Endothelial cell of umbilical vein (primary cell): Measurements from ENCODE around the gene FBXO22. TPM values are rescaled to one million over a fixed set of nuclear protein-coding genes. Genes with fewer than 3 reads are reported as not detected.

Experiments
- BruUV-seq: library from RNA; stranded (reverse); fragments of 400-500 nt; replicated peaks from 2 replicates; lab custom pipeline; 2021; lab: Mats Ljungman, UMichigan
- CTCF ChIA-PET: fragments of 300-600, 350-600 bp; sonication (Branson Sonifier 250); formaldehyde crosslinking; loops from one replicate; lab custom pipeline; 2021; ENCODE audit warnings: antibody characterized with exemption, inconsistent platforms; lab: Charles Lee
- POLR2A ChIA-PET: fragments of 300-600, 350-600 bp; sonication (Branson Sonifier 250); formaldehyde crosslinking; loops from one replicate; lab custom pipeline; 2021; ENCODE audit warnings: antibody characterized with exemption, inconsistent platforms; lab: Charles Lee
- DNase-seq: peaks from one replicate; pipeline ENCODE4 v3.0.0-alpha.2; 2011; ENCODE audit warnings: low read depth, low spot score
- FAIRE-seq: peaks from 2 replicates; lab custom pipeline; 2011; peaks lifted over from hg19 to GRCh38; lab: Jason Lieb, UNC
- H2AFZ ChIP-seq: 2 replicates; pipeline ENCODE4 v1.6.0; 2012; ENCODE audit warnings: low read depth, low read length, control low read depth, inconsistent platforms
- H3K27ac ChIP-seq: 2 replicates; pipeline ENCODE4 v1.5.1; 2011; ENCODE audit warnings: low read depth, mild to moderate bottlenecking, control low read depth, low read length, moderate library complexity; ENCODE audit not compliant: insufficient read depth
- H3K27me3 ChIP-seq, 2 experiments: 2 replicates each; pipeline versions ENCODE4 v1.6.0 to v1.6.1; 2011; ENCODE audit warnings: low read length in 2 of 2, mixed read lengths in 1 of 2; ENCODE audit not compliant: control insufficient read depth in 2 of 2, insufficient read depth in 2 of 2
- H3K36me3 ChIP-seq, 2 experiments: 2 replicates in 1 of 2; 3 replicates in 1 of 2; pipeline ENCODE4 v1.5.1; 2011; ENCODE audit warnings: low read length in 2 of 2, mild to moderate bottlenecking in 1 of 2, moderate library complexity in 1 of 2; ENCODE audit not compliant: control insufficient read depth in 2 of 2, insufficient read depth in 2 of 2; ENCODE audit errors: extremely low read depth in 1 of 2
- H3K4me1 ChIP-seq: 3 replicates; pipeline ENCODE4 v1.5.1; 2011; ENCODE audit warnings: mild to moderate bottlenecking, low read length; ENCODE audit not compliant: control insufficient read depth, insufficient read depth; ENCODE audit errors: extremely low read depth
- H3K4me2 ChIP-seq: 2 replicates; pipeline ENCODE4 v1.6.1; 2011; ENCODE audit warnings: low read length, control low read depth, mixed read lengths; ENCODE audit not compliant: insufficient read depth
- H3K4me3 ChIP-seq, 3 experiments: fragments of 200-600 bp in 1 of 3; sonication (generic), shearing (Covaris generic) in 1 of 3; replicated peaks in 1 of 3; 2 replicates each; pipeline ENCODE4 v1.5.1; 2011 to 2016; ENCODE audit warnings: control low read depth in 3 of 3, low read length in 3 of 3, mild to moderate bottlenecking in 2 of 3, inconsistent platforms in 1 of 3, low read depth in 1 of 3, moderate library complexity in 1 of 3; ENCODE audit not compliant: insufficient read depth in 1 of 3
- H3K79me2 ChIP-seq: 2 replicates; pipeline ENCODE4 v1.6.0; 2012; ENCODE audit warnings: low read length, inconsistent platforms; ENCODE audit not compliant: control insufficient read depth, insufficient read depth
- H3K9ac ChIP-seq: replicated peaks from 2 replicates; pipeline ENCODE3; 2011; ENCODE audit warnings: low read length, control low read depth; ENCODE audit not compliant: insufficient read depth; ENCODE audit errors: extremely low read depth
- H3K9me1 ChIP-seq: replicated peaks from 3 replicates; pipeline ENCODE4 v1.6.0; 2011; ENCODE audit warnings: mild to moderate bottlenecking, low read length; ENCODE audit not compliant: control insufficient read depth, insufficient read depth; ENCODE audit errors: extremely low read depth
- H3K9me3 ChIP-seq: replicated peaks from 2 replicates; pipeline ENCODE4 v1.5.1; 2012; ENCODE audit warnings: low read length, inconsistent platforms; ENCODE audit not compliant: control insufficient read depth, insufficient read depth
- H4K20me1 ChIP-seq: replicated peaks from 2 replicates; pipeline ENCODE3; 2011; ENCODE audit warnings: mild to moderate bottlenecking, low read length; ENCODE audit not compliant: control insufficient read depth, insufficient read depth; ENCODE audit errors: extremely low read depth
- CTCF ChIP-seq, 2 donors: IDR thresholded peaks; 1 replicate in 1 of 2; 2 replicates in 1 of 2; pipeline ENCODE4 v1.5.1; 2011; ENCODE audit warnings: low read length in 2 of 2, mild to moderate bottlenecking in 2 of 2, moderate library complexity in 2 of 2, control low read depth in 1 of 2, inconsistent platforms in 1 of 2, low read depth in 1 of 2; ENCODE audit not compliant: insufficient read depth in 1 of 2; ENCODE audit errors: extremely low read depth in 1 of 2
- EZH2 ChIP-seq: IDR thresholded peaks from 2 replicates; pipeline ENCODE4 v1.6.1; 2012; ENCODE audit warnings: borderline replicate concordance, low read depth, mild to moderate bottlenecking, moderate library complexity, low read length, inconsistent platforms; ENCODE audit not compliant: severe bottlenecking
- FOS ChIP-seq: IDR thresholded peaks from 2 replicates; pipeline ENCODE4 v1.6.1; 2011; ENCODE audit warnings: mild to moderate bottlenecking, low read length, moderate library complexity, borderline replicate concordance; ENCODE audit not compliant: insufficient read depth
- GATA2 ChIP-seq: IDR thresholded peaks from 2 replicates; pipeline ENCODE4 v1.7.0; 2011; ENCODE audit warnings: low read depth, mild to moderate bottlenecking, moderate library complexity, mixed read lengths, low read length; ENCODE audit not compliant: insufficient read length, insufficient read depth
- JUN ChIP-seq: IDR thresholded peaks from 2 replicates; pipeline ENCODE4 v1.6.1; 2011; ENCODE audit warnings: borderline replicate concordance, low read depth; ENCODE audit not compliant: insufficient read length, insufficient read depth
- MAX ChIP-seq: IDR thresholded peaks from 2 replicates; pipeline ENCODE4 v1.6.1; 2011; ENCODE audit not compliant: insufficient read depth, insufficient read length
- MYC ChIP-seq: IDR thresholded peaks from one replicate; pipeline ENCODE4 v1.6.1; 2011; ENCODE audit warnings: mild to moderate bottlenecking, low read depth, low read length
- POLR2A ChIP-seq: IDR thresholded peaks from 2 replicates; pipeline ENCODE4 v1.6.1; 2012; ENCODE audit warnings: low read depth, mild to moderate bottlenecking, control low read depth, low read length
- POLR2AphosphoS5 ChIP-seq: IDR thresholded peaks from 2 replicates; pipeline ENCODE4 v1.6.1; 2012; ENCODE audit warnings: low read depth, mild to moderate bottlenecking, control low read depth, low read length, moderate library complexity; ENCODE audit not compliant: insufficient read depth
- dilution Hi-C: fragments of 300-500 bp; cut with MboI; formaldehyde crosslinking; loops from one replicate; pipeline ENCODE4 v1.15.0; 2019; ENCODE audit warnings: low sequenced_read_pairs; ENCODE audit not compliant: extremely low pct_ligation_motif_present
- intact Hi-C: fragments of 100-400 bp; cut with micrococcal nuclease; formaldehyde crosslinking; loops from one replicate; pipeline ENCODE4 v1.10.0; 2022
- polyA plus RNA-seq, 4 experiments: library from polyadenylated mRNA; depleted of rRNA in 3 of 4; stranded (reverse) in 3 of 4; unstranded in 1 of 4; fragments of >200 nt; gene quantifications; 2 replicates each; pipeline versions ENCODE4 v1.2.1 to v1.2.3, GENCODE V29; 2011 to 2012; ENCODE audit warnings: missing spikeins in 1 of 4
- total RNA-seq: library from RNA; stranded (reverse); gene quantifications from 2 replicates; pipeline ENCODE4 v1.2.3, GENCODE V29; 2021

Gene FBXO22
- total and polyA plus RNA-seq, 2 donors (not counting 3 experiments of a cell fraction or from before 2014, with no cell fraction given), result 20.8 to 41.6 TPM

GRCh38 chr15:75916978-75917377 lies 13.3 kb downstream of the FBXO22 start:
- FAIRE-seq, result no peak
- no peak for TF ChIP-seq MYC
- TF ChIP-seq GATA2, result no peak
- no peak for TF ChIP-seq JUN
- TF ChIP-seq FOS, result no peak
- TF ChIP-seq EZH2, result no peak
- TF ChIP-seq CTCF (IDR thresholded peaks at IDR 0.05; ENCODE audit: extremely low read depth in 1 of 2, insufficient read depth in 1 of 2, low read depth in 1 of 2, low read length in 2 of 2), result no peak
- no peak for TF ChIP-seq MAX
- TF ChIP-seq POLR2AphosphoS5, result no peak
- no peak for TF ChIP-seq POLR2A
- H3K4me1 ChIP-seq, result peaks cover 1% of the 10 kb centered on the region
- CTCF ChIA-PET, result no interaction called here
- H3K36me3 ChIP-seq, result peaks cover 8 to 19% of the 10 kb centered on the region in 2 experiments
- no peak overlapping the region for H3K9ac ChIP-seq
- peaks cover 18% of the 10 kb centered on the region for H3K79me2 ChIP-seq
- H2AFZ ChIP-seq, result no peak overlapping the region
- H3K27me3 ChIP-seq, result no peaks in the 10 kb centered on the region
- dilution Hi-C loops (no loop called here), intact Hi-C loops (no loop called here)
- no peaks in the 10 kb centered on the region for H4K20me1 ChIP-seq
- DNase-seq, result no peak
- no peak overlapping the region for H3K4me3 ChIP-seq
- no TSS peak for BruUV-seq
- no peaks in the 10 kb centered on the region for H3K9me1 ChIP-seq
- H3K27ac ChIP-seq, result no peak overlapping the region
- no peak overlapping the region for H3K4me2 ChIP-seq
- POLR2A ChIA-PET, result no interaction called here
- no peaks in the 10 kb centered on the region for H3K9me3 ChIP-seq
